Body of pancreas (tissue), 4 donors: ENCODE data around the gene ZXDC.

ENCODE experiments used
- POLR2A ChIP-seq, 3 donors: fragments of 450-650 bp; IDR thresholded peaks; one replicate each; pipeline ENCODE4 v1.6.1; 2016; ENCODE audit warnings: antibody characterized with exemption in 3 of 3, mild to moderate bottlenecking in 2 of 3
- TF ChIP-seq, protein P1 (sequence below), 7 experiments: fragments of 450-650 bp in 4 of 7; fragments of 200-600 bp in 3 of 7; sonication (generic) in 3 of 7; IDR thresholded peaks; one replicate each; pipeline ENCODE4 v1.5.1; 2016 to 2019; ENCODE audit warnings: antibody characterized with exemption in 7 of 7

DNA sequence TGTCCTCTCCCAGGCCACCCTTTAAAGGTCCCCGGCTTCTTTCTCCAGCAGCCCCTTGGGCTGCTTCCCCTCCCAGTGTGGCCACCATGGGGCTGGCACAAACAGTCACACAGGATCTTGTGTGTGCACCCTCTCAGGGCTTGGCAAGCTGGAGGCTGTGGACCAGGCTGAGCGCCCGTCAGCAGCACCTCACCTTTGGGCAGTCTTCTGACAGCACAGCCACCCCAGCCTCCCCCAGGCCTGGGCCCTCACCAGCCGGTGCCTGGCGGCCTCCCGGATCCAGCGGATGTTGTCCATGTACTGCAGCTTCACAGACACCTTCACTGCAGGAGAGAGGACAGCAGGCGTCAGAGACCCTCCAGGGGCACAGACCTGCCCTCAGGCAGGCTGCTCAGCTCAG lies 20.1 kb upstream of the ZXDC start:
- TF ChIP-seq, protein P1, sequence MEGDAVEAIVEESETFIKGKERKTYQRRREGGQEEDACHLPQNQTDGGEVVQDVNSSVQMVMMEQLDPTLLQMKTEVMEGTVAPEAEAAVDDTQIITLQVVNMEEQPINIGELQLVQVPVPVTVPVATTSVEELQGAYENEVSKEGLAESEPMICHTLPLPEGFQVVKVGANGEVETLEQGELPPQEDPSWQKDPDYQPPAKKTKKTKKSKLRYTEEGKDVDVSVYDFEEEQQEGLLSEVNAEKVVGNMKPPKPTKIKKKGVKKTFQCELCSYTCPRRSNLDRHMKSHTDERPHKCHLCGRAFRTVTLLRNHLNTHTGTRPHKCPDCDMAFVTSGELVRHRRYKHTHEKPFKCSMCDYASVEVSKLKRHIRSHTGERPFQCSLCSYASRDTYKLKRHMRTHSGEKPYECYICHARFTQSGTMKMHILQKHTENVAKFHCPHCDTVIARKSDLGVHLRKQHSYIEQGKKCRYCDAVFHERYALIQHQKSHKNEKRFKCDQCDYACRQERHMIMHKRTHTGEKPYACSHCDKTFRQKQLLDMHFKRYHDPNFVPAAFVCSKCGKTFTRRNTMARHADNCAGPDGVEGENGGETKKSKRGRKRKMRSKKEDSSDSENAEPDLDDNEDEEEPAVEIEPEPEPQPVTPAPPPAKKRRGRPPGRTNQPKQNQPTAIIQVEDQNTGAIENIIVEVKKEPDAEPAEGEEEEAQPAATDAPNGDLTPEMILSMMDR (IDR thresholded peaks at IDR 0.05): no peak
- no peak for TF ChIP-seq POLR2A (IDR thresholded peaks at IDR 0.05)
